ENCODE measurements around the gene ADAD2. TPM values are rescaled to one million over a fixed set of nuclear protein-coding genes. Genes with fewer than 3 reads are reported as not detected.
A peak's percentile ranks its signal among the peaks of the same experiment; 100 is the strongest.

The ADAD2 gene
- total RNA-seq, 1 experiment from 2014 or later, result not detected

GRCh38 chr16:84182680-84183571 lies 8.0 kb upstream of the ADAD2 start:
- DNase-seq, result no peak
- H3F3A ChIP-seq (ENCODE audit: insufficient read depth, low read depth), result peaks cover 11% of the 10 kb centered on the region; the same call in 1 of the 2 replicates
- no peak overlapping the region for H3K4me2 ChIP-seq
- BruUV-seq (replicated peaks), result no TSS peak
- POLR2A ChIA-PET (ENCODE audit: unreplicated experiment), result no interaction called here
- no peaks in the 10 kb centered on the region for H3K9me2 ChIP-seq (ENCODE audit: insufficient read depth)
- H4K20me1 ChIP-seq (ENCODE audit: insufficient read depth), result peaks cover 3% of the 10 kb centered on the region; the same call in 1 of the 2 replicates
- no peaks in the 10 kb centered on the region for H3K27me3 ChIP-seq (ENCODE audit: insufficient read depth, low read depth)
- H3K27ac ChIP-seq, result no peak overlapping the region
- no peak for TF ChIP-seq EZH2 (IDR thresholded peaks at IDR 0.05; ENCODE audit: low read depth)
- TF ChIP-seq, protein P1, sequence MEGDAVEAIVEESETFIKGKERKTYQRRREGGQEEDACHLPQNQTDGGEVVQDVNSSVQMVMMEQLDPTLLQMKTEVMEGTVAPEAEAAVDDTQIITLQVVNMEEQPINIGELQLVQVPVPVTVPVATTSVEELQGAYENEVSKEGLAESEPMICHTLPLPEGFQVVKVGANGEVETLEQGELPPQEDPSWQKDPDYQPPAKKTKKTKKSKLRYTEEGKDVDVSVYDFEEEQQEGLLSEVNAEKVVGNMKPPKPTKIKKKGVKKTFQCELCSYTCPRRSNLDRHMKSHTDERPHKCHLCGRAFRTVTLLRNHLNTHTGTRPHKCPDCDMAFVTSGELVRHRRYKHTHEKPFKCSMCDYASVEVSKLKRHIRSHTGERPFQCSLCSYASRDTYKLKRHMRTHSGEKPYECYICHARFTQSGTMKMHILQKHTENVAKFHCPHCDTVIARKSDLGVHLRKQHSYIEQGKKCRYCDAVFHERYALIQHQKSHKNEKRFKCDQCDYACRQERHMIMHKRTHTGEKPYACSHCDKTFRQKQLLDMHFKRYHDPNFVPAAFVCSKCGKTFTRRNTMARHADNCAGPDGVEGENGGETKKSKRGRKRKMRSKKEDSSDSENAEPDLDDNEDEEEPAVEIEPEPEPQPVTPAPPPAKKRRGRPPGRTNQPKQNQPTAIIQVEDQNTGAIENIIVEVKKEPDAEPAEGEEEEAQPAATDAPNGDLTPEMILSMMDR (conservative IDR thresholded peaks at IDR 0.05), result no peak
- intact Hi-C loops (cut with micrococcal nuclease; ENCODE audit: unreplicated experiment), result no loop called here
- peaks cover 34% of the 10 kb centered on the region for H3K79me2 ChIP-seq (ENCODE audit: low read depth)
- H3K9me3 ChIP-seq (ENCODE audit: insufficient read depth, low read depth), result no peaks in the 10 kb centered on the region
- CTCF ChIA-PET, result no interaction called here
- H3K36me3 ChIP-seq (ENCODE audit: low read depth), result no peaks in the 10 kb centered on the region; the same call in 1 of the 2 replicates
- H3K4me3 ChIP-seq, result no peak overlapping the region
- H2AFZ ChIP-seq, result no peak overlapping the region
- peaks cover 17% of the 10 kb centered on the region for H3K4me1 ChIP-seq (replicated peaks; ENCODE audit: insufficient read depth)

DNA sequence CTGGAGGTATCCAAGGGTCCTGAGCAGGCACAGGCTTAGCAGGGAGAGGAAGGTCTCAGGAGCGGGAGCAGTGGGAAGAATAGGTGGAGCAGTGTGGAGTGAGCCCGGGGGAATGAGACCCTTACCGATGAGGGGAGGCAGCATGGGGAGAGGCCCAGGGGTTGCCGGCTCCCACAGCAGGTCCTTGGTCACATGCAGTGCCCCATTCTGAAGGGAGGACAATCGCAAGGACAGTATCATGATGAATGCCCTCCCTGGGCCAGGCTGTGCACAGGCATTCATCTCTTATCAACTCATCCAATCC lies 7.4 kb upstream of the ADAD2 start:
- Histone ChIP-seq H2AFZ (no peak overlapping the region), H3K36me3 (ENCODE audit: low read depth) (no peaks in the 10 kb centered on the region; the same call in 1 of the 2 replicates), H3K27me3 (ENCODE audit: insufficient read depth, low read depth) (no peaks in the 10 kb centered on the region), H3K27ac (no peak overlapping the region), H3K4me3 (no peak overlapping the region), H3K4me2 (no peak overlapping the region), H3F3A (ENCODE audit: insufficient read depth, low read depth) (peaks cover 5% of the 10 kb centered on the region; the same call in 1 of the 2 replicates), H3K4me1 (replicated peaks; ENCODE audit: insufficient read depth) (peaks cover 11% of the 10 kb centered on the region), H3K9me3 (ENCODE audit: insufficient read depth, low read depth) (no peaks in the 10 kb centered on the region), H3K79me2 (ENCODE audit: low read depth) (peaks cover 34% of the 10 kb centered on the region), H4K20me1 (ENCODE audit: insufficient read depth) (peaks cover 3% of the 10 kb centered on the region; the same call in 1 of the 2 replicates), H3K9me2 (ENCODE audit: insufficient read depth) (no peaks in the 10 kb centered on the region)
- intact Hi-C loops (cut with micrococcal nuclease; ENCODE audit: unreplicated experiment), result no loop called here
- TF ChIP-seq EZH2 (IDR thresholded peaks at IDR 0.05; ENCODE audit: low read depth), result no peak
- TF ChIP-seq, protein P1 (conservative IDR thresholded peaks at IDR 0.05), result no peak
- BruUV-seq (replicated peaks), result no TSS peak
- CTCF ChIA-PET, result no interaction called here
- no peak for DNase-seq
- POLR2A ChIA-PET (ENCODE audit: unreplicated experiment), result no interaction called here

DNA sequence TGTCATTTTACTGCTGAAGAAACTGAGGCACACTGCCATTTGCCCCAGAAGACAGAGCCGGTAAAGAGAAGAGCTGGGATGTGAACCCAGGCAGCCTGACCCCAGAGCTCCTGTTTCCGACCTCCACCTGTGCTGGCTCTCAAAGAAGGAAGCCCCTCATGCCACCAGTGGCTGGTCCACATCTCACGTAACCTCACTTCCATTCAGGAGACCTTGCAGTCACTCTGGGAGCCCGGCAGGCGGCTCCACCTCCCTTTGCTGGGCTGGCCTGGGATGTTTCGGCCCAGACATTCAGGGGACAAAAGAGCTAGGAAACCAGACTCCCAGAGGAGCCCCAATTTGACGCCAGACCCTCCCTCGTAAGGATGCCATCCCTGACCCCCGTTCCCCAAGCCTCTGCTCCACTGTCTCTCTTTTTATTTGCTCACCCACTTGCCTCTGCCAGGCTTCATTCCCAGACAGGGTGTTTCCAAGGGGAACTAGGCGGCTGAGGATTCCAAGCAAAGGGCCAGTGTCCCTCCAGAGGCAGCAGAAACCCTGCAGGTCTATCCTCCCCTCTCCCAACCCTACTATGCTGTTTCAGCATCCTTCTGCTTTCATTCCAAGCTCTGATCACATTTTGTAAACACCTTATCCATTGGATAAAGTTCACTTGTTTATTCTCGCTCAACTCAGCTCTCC lies 6.9 kb upstream of the ADAD2 start:
- H3K79me2 ChIP-seq (ENCODE audit: low read depth), result peaks cover 34% of the 10 kb centered on the region
- no peaks in the 10 kb centered on the region for H3K27me3 ChIP-seq (ENCODE audit: insufficient read depth, low read depth)
- ChIA-PET POLR2A (ENCODE audit: unreplicated experiment) (no interaction called here), CTCF (interaction anchor here (0.6 to 0.7 kb wide), 2 partner anchors 124 to 314 kb away, joined by 3 read pairs; no protein-coding TSS in a partner anchor)
- H3K4me3 ChIP-seq, result no peak overlapping the region
- no peak for DNase-seq
- no peak overlapping the region for H3K4me2 ChIP-seq
- H3K9me2 ChIP-seq (ENCODE audit: insufficient read depth), result no peaks in the 10 kb centered on the region
- H3K9me3 ChIP-seq (ENCODE audit: insufficient read depth, low read depth), result no peaks in the 10 kb centered on the region
- TF ChIP-seq EZH2 (IDR thresholded peaks at IDR 0.05; ENCODE audit: low read depth), result no peak
- TF ChIP-seq, protein P1 (conservative IDR thresholded peaks at IDR 0.05), result peak; percentile 66
- intact Hi-C loops (cut with micrococcal nuclease; ENCODE audit: unreplicated experiment), result no loop called here
- no peak overlapping the region for H3K27ac ChIP-seq
- H3K36me3 ChIP-seq (ENCODE audit: low read depth), result no peaks in the 10 kb centered on the region; the same call in 1 of the 2 replicates
- no peak overlapping the region for H2AFZ ChIP-seq
- H3F3A ChIP-seq (ENCODE audit: insufficient read depth, low read depth), result no peaks in the 10 kb centered on the region; the same call in 1 of the 2 replicates
- peaks cover 3% of the 10 kb centered on the region; the same call in 1 of the 2 replicates for H4K20me1 ChIP-seq (ENCODE audit: insufficient read depth)
- no TSS peak for BruUV-seq (replicated peaks)
- peaks cover 10% of the 10 kb centered on the region; the same call in 1 of the 2 replicates for H3K4me1 ChIP-seq (replicated peaks; ENCODE audit: insufficient read depth)
